Measurements from ENCODE around the gene MYOD1.

The MYOD1 gene

GRCh38 chr11:17719028-17719937 lies at the start of gene MYOD1:
Gene MYOD1, plus strand, starts transcription at chr11:17719571. Its CDS starts 212 bp downstream, at chr11:17719783.
- peak; percentile 72 for DNase-seq (ENCODE audit: low spot score)

DNA sequence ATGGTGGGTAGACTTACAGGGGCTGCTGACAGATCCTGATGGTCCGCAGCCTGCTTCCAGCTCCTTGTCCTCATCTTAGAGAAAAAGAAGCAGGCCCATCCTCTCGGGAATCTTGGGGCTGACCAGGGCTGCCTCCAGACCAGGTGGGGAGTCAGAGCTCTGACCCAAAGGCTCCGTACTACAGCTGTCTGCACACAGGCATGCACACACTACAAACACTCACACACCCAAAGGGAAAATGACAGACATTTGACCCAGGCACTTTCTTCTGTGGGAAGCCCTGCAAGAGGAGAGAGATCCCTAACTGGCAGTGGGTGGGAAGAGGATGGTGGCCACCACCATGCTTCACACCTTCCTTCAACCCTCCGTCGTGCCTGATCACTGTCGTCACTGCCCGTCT lies 46.9 kb upstream of the MYOD1 start:
- no peak for DNase-seq (ENCODE audit: low spot score)

- DNase-seq (ENCODE audit: low spot score) = no peak
These were observed 45.4 kb upstream of the MYOD1 start for GRCh38 chr11:17673951-17674350.

DNA sequence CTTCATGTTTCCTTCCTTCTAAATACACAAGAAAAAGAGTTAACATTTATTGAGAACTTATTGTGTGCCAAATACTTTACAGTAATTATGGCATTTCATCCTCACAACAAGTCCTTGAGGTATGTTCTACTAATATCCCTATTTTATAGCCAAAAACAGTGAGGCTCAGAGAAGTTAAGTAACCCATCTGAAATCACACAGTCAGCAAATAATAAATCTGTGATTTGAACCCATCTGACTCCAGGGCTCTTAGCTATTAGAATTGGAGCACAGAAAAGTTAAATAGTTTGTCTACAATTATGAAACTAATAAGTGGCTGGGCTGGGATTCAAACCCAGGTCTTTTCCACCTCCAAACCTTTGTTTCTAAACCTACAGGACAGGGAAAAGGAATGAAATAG lies 36.5 kb upstream of the MYOD1 start:
- DNase-seq (ENCODE audit: low spot score) = no peak

DNA sequence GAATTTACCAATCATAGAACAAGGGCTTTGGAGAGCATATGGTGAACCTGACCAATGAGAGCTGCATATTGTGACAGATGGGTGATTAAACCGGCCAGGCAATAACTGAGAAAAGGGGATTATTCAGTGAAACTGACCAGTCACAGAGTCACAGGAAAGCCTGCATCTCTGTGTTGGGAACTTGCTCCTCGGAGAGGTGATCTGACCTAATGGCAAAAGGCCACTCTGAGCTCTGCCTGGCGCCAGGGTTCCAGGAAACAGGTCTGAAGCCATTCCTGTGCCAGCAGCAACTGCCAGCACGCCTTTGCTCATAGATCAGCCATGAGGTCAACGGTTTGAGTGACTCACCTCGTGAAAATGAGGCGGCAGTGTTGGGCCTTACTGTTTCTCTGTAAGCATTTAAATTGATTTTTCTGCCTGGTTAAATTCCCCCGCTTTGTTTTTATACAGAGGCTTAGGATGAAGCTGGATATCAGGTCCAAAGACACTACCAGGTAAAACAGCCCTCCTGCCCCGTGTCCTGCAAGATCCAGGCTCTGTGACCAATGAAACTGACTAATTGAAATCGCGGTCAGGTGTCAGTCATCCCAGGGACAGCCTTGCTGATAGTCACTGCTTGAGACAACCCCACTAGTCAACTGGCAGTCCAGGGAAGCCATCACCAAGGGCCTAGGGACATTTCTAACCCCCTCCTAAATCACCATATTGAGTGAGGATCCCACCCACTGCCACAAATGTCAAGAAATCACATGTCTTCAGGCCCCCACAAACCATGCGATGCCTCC lies 35.8 kb upstream of the MYOD1 start:
- DNase-seq (ENCODE audit: low spot score) = no peak

DNA sequence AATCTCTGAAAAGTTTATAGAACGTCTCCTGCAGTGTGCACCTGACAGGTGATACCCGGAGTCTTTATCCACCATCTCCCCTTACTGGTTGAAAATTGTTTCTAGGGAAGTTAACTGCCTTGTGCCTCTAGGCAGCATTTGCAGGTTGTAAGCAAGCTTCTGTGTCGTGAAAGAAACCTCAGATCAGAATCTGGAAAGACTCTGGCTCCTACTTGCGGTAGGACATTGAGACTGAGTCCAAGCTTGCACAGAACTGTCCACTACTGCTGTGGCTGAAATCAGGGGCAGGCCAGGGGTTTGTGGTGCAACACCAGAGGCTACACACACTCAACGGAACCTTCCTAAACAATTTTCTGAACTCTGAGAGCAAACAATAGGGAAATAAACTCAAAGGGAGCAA lies 34.8 kb upstream of the MYOD1 start:
- no peak for DNase-seq (ENCODE audit: low spot score)

DNA sequence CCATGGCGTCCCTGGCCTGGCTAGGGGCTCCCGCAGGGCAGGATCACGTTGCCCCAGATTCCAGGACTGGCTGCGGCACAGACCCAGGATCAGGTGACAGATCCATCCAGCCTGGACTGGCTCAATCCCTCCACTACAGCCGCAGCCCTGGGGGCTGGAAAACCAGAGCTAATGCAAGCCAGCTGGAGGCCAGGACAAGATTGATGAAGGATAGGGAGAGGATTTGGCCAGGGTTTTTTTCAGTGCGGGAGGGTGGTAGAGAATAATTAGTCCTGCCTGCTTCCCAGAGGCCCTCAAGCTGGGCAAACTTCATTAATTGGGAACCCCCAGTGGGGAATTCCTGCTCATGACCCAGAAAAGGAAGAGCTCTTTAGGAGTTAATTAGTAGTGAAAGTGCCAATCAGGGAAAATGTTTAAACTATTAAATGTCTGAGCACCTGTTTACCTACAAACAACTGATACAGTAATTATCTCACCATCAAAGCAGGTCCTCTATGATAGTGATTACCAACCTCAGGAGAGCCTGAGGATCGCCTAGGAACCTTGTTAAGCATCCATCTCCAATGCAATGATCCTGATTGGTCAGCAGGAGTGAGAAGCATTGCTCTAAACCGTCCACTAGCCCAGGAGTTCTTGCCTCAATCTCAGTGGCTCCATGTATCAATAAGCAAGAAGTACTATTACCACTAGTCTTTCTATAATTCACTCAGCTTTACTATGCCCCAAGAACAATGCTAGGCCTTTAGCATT lies 33.0 kb upstream of the MYOD1 start:
- DNase-seq (ENCODE audit: low spot score) = peak; percentile 79

DNA sequence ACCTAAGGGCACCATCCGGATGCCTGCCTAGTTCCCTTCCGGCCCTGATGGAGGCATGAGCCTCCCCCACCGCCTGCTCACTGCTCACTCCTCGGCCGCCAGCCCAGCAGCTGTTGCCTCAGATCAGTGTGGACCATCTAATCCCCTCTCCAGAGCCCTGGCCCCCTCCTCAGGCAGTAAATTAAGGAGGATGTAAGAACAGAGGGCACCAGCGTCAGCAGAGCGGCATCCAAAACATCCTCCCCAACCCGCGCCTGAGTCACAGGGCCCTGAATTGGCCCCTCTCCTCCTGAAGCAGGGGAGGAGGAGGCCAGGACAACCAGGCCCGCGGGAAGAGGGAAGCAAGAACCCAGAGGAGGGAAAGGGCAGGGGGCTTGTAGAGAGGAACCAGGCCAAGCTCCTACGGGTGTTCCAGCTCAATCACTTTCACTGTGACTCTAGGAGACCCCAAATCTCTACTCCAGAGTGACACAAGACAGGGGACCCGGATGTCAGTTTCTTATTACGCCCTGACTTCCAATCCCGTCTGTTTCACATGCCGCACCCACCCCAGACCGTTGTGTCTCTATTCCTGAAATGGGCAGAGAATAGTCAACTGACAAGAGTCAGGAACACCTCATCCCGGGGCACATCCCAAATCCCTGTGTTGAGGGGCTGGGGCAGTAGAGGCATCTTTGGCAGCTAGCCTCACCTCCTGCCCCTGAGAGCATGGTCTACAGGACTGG lies 31.3 kb upstream of the MYOD1 start:
- no peak for DNase-seq (ENCODE audit: low spot score)

DNA sequence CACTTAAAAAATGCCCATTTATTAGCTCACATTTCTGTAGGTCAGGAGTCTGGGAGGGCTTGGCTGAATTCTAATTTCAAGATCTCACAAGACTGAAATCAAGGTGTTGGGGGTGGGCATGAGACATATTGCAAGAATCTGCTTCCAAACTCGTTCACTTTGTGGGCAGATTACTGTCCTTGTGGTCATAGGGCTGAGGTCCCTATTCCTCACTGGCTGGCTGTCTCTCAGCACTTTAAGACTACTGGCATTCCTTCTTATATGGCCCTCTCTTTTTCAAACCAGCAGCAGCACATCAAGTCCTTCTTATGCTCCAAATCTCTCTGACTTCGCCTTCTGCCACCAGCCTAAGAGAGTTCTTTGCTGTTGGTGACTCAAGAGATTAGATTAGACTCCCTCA lies 27.8 kb upstream of the MYOD1 start:
- DNase-seq (ENCODE audit: low spot score) = no peak

DNA sequence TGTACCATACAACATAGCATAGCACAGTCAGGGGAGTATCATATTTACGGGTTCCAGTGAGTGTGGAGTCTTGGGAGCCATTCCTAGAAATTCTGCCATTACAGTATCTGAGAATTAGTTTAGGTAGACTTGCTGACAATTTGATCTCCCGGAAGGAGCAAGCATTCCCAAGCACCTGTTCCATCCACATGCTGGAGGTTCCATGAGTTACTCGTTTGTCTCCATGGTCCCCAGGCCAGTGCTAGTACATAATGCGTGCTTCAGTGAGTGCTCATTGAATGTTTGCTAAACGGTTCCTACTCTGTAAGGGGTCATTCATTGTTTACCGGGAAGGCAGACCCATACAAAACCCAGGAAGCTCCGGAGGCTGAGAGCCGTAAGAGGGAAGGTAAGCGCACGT lies 27.4 kb upstream of the MYOD1 start:
- DNase-seq (ENCODE audit: low spot score) = no peak

- no peak for DNase-seq (ENCODE audit: low spot score)
These were observed 26.4 kb upstream of the MYOD1 start for GRCh38 chr11:17692931-17693330.

- DNase-seq (ENCODE audit: low spot score) = no peak
These were observed 25.8 kb upstream of the MYOD1 start for GRCh38 chr11:17693531-17693930.

- no peak for DNase-seq (ENCODE audit: low spot score)
These were observed 24.8 kb upstream of the MYOD1 start for GRCh38 chr11:17694494-17695110.

DNA sequence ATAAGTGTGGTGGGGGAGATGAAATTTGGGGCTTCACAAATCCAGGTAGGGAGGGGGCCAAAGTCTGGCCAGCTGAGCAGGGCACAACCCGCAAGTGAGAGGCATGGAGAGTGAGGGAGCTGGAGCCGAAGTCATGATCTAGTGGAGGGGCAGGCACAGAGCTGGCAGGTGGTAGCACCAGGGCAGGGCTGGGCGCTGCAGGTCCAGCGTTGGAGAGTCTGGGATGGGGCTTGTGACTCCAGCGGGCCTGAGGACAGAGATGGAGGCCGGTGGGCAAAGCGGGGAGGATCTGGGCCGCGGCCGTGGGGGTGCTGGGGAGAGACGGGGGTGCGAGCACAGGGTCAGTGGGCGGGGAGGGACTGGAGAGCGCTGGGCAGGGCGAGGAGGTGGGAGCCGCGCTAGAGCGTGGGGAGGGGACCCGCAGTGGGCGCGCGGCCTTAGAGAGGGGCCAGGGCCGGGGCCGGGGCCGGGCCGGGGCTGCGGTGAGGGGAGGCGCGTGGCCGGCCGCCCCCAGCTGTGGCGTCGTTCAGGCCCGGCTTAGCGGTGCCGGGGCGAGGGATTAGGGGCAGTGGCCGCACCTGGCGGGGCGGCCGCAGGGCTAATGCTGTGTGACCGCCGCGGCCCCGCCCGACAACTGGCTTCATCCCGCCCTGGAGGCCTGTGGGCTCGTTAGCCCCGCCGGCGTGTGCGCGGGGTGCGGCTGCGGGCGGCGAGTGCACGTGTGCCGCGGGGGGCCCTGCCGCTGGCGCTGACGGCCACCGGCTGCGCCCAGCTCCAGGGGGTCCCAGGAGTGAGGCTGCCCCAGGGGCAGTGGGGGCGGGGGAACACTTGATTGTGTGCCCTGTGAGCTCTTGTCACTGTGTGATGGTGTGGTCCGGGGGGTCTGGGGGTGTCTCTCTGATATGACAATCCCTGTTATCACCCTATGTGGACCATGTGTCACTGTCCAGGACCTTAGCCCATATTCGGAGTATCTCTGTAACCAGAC lies 23.6 kb upstream of the MYOD1 start:
- peak; percentile 74 for DNase-seq (ENCODE audit: low spot score)

GRCh38 chr11:17696741-17697140 lies 22.6 kb upstream of the MYOD1 start:
- DNase-seq (ENCODE audit: low spot score) = no peak

GRCh38 chr11:17697175-17697949 lies 22.0 kb upstream of the MYOD1 start:
- DNase-seq (ENCODE audit: low spot score) = no peak

- DNase-seq (ENCODE audit: low spot score) = no peak
These were observed 19.9 kb upstream of the MYOD1 start for GRCh38 chr11:17699147-17700114.

DNA sequence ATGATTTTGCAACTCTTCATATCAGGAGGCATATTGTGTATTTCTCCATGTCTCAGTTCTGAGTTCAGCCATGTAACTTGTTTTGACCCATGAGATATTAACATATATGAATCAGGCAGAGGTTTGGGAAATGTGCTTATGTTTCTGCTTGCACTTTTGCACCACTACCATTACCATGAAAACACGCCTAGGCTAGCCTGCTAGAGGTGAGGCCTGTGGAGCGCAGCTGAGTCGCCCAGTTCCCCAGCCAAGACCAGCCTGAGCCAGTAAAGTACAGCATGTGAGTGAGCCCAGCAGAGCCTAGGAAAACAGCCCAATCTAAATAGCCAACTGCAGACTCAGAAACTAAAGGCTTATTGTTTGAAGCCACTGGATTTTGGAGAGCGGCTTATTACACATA lies 18.4 kb upstream of the MYOD1 start:
- no peak for DNase-seq (ENCODE audit: low spot score)

Measured in ecto neural progenitor cell (in vitro differentiated cells).